IPS DF 4.7 (cell line): ENCODE data around the gene CTAGE4.
"Not testable (repeated sequence)": the region's sequence is repeated elsewhere in the genome, so short reads cannot be mapped to it uniquely, and the experiment has no call there.

Experiments
- DNase-seq: peaks from one replicate; pipeline ENCODE4 v3.0.0-alpha.2; 2013; ENCODE audit warnings: low spot score; ENCODE audit errors: extremely low read depth

Gene CTAGE4, protein sequence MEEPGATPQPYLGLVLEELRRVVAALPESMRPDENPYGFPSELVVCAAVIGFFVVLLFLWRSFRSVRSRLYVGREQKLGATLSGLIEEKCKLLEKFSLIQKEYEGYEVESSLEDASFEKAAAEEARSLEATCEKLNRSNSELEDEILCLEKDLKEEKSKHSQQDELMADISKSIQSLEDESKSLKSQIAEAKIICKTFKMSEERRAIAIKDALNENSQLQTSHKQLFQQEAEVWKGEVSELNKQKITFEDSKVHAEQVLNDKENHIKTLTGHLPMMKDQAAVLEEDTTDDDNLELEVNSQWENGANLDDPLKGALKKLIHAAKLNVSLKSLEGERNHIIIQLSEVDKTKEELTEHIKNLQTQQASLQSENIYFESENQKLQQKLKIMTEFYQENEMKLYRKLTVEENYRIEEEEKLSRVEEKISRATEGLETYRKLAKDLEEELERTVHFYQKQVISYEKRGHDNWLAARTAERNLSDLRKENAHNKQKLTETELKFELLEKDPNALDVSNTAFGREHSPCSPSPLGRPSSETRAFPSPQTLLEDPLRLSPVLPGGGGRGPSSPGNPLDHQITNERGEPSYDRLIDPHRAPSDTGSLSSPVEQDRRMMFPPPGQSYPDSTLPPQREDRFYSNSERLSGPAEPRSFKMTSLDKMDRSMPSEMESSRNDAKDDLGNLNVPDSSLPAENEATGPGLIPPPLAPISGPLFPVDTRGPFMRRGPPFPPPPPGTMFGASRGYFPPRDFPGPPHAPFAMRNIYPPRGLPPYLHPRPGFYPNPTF

DNA sequence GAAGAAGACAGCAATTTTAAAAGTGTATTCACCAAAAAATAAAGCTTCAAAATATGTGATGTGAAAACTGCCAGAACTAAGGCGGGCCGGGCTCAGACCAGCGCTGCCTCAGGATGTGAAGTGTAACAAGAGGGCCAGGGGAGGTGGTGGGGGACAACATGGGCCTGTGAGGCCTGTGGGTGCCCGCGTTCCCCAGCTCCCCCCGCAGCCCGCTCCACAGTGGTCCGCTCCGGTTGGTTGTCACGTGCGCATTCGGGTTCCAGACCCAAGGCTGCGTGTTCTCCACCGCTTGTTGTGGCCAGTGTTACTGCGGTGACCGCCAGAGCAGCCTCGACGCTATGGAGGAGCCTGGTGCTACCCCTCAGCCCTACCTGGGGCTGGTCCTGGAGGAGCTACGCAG, at the start of gene CTAGE4:
TSS of gene CTAGE4 (plus strand) at position 301 of the 400 bp plus-strand sequence. CDS start at position 339, 38 bp downstream.
- DNase-seq = not testable (repeated sequence)

DNA sequence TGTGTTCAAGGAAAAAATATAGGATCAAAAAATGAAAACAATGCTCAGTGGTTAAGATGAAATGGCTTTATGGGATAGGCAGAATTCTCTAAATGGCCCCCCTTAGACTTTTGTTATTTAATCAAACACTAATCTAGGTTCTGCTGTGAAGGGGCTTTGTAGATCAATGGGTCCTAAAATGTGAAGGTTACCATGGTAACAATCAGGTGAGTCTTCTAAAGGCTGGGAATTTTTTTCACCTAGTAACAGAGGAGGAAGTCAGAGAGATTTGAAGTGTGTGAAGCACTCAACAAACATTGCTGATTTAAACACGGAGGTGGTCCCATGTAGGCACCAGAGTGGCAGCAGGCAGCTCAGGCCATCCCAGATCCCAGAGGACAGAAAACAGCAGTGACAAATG, 49.1 kb upstream of the CTAGE4 start:
- DNase-seq = no peak

DNA sequence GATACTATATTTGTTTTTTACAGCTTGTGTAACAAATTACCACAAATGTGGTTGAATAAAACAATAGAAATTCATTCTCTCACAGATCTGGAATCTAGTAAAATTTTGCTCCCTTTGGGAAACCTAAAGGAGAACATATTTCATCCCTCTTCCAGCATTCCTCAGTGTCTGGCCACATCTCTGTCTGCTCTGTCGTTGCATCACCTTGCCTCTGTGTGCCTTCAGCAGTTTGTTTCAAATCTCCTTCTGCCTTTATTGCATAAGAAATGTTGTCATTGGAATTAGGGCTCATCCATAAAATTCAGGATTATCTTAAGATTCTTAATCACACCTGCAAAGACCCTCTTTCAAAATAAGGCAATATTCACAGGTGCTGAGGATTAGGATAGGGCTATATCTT, 45.8 kb upstream of the CTAGE4 start:
- no peak for DNase-seq

DNA sequence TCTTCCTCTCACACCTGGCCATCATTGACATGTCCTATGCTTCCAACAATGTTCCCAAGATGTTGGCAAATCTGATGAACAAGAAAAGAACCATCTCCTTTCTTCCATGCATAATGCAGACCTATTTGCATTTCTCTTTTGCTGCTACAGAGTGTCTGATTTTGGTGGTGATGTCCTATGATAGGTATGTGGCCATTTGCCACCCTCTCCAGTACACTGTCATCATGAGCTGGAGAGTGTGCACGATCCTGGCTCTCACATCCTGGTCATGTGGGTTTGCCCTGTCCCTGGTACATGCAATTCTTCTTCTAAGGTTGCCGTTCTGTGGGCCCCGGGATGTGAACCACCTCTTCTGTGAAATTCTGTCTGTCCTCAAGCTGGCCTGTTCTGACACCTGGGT, 41.1 kb upstream of the CTAGE4 start:
- DNase-seq = no peak

DNA sequence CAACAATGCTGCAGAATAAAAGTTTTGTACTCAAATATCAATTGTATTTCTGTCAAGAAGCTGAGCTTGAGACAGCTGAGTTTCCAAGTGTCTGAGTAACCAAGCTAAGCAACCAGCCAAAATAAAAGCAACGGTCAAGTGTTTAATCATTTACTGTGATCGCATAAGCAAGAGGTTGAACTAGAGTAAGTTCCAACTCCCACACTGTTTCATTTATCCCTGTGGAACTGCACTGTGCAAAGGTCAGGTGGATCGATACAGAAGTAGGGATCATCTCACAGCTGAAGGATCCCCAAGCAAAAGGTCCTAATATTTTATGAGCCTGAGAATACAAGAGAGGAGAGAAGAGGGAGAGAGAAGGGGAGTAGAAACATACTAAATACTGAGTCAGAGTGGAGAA, 38.8 kb upstream of the CTAGE4 start:
- DNase-seq = no peak

DNA sequence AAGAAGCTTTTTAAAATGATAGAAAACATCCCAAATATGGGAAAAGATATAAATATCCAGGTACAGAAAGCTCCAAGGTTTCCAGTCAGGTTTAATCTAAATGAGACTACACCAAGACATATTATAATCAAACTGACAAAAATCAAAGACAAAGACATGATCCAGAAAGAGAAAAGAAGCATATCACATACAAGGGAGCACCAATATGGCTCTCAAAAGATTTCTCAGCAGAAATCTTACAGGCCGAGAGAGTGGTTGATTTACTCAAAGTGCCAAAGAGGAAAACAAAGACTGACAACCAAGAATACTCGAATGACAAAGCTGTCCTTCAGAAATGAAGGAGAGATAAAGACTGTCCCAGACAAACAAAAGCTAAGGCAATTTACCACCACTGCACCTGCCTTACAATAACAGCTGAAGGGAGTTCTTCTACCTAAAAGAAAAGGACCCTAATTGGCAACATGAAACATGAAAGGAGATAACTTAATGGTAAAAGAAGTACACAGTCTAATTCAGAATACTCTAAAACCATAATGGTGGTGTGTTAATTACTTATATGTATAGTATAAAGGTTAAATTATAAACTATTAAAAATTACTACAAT, 34.9 kb upstream of the CTAGE4 start:
- no peak for DNase-seq

DNA sequence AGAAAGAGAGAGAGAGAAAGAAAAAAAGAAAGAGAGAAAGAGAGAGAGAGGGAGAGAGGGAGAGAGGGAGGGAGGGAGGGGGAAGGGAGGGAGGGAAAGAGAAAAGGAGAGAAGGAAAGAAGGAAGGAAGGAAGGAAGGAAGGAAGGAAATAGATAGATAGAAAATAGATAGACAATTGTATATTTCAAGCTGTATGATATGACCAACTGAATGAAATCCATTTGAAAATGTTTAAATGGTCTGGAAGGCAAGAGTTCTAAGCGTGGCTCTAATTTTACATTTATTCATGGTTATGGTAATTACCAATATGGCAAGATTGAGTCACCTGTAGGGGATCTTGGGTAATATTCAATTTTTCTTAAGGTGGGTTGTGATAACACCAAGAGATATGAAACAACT, 24.4 kb upstream of the CTAGE4 start:
- DNase-seq = no peak

DNA sequence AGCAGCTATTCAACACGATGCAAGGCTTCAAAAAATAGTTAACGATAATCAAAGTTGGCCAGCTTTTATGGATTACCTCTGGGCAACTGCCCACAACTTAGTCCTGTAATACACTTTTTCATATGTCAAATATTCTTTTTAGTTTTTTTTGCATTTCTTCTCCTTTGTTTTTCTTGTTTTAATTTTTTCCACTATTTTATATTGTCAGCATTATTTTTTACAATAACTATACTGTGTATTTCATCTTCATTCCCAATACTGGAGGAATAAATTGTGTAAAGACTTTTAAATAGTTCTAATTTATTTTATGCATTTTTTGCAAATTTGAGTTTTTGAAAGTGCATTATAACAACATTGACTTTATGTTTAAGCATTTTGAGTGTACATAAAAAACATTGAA, 18.5 kb upstream of the CTAGE4 start:
- no peak for DNase-seq

DNA sequence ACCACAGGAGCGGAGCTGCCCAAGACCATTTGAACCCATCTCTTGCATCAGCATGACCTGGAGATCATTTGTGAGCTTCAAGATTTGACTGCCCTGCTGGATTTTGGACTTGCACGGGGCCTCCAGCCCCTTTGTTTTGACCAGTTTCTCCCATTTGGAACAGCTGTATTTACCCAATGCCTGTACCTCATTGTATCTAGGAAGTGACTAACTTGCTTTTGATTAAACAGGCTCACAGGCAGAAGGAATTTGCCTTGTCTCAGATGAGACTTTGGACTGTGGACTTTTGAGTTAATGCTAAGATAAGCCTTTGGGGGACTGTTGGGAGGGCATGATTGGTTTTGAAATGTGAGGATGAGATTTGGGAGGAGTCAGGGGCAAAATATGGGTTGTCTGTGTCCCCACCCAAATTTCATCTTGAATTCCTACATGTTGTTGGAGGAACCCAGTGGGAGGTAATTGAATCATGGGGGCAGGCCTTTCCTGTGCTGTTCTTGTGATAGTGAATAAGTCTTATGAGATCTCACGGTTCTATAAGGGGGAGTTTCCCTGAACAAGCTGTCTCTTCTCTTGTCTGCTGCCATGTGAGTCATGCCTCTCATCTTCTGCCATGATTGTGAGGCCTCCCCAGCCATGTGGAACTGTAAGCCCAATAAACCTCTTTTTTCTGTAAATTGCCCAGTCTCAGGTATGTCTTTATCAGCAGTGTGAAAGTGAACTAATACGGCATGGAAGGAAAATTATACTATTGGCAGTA, 11.5 kb upstream of the CTAGE4 start:
- DNase-seq = not testable (repeated sequence)

DNA sequence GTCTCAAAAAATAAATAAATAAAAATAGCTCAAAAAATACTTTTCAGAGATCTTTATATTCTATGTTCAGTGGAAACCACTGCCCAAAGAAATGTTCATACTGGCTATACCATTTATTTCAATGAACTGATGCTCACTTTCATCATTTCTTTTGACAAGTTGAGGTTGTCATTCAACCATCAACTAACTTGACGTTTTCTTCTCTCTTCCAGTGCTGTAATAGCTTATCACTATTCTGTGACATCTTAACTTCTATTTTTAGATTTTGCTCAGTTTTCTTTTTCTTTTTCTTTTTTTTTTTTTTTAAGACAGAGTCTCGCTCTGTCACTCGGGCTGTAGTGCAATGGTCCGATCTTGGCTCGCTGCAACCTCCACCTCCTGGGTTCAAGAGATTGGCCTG, 8.7 kb upstream of the CTAGE4 start:
- no peak for DNase-seq

DNA sequence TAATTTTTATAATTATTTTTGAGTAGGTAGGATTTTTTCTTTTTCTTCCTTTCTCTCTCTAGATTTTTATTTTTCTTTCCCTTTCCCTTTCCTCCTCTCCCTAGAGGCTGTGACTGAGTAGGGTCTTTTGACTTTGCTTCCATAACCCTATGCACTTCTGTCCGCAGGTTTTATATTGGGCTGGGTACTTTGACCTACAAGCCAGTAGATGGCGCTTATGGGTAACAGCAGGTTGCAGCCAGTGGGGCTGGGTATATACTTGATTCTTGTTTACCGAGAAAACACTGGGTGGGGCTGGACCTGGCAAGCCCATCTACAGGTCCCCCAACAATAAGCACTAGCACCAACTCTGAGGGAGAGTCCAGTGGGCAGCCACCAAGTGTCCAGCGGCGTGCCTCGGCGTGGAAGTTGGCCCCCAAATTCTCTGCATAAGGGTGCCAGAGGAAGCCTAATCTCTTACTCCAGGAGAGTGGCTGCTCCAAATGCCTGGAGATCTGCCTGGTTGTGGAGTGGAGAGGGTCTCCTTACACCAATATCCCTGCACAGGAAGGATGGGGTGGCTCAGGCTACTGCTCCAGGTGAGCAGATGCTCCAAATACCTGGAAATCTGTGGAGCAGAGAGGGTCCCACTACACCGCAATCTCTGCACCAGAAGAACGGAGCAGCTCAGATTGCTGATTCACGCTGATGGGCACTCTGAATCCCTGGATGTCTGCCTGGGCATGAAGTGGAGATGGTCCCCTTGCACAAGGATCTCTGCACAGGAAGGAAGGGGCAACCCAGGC, 4.7 kb upstream of the CTAGE4 start:
- not testable (repeated sequence) for DNase-seq

DNA sequence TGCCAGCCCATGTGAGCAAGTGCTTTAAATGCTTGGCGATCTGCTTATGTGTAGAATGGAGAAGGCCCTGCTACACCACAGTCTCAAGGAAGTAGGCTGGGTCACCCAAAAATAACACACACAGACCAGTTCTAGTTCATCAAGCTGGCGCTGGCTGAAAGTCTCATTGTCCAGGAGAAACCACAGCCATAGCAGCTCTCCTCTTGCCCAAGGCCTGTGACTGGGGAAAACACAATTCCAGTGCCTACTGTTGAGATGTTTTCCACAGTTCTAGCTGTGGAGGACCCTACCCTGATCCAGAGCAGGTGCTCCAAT, 4.1 kb upstream of the CTAGE4 start:
- DNase-seq = not testable (repeated sequence)

DNA sequence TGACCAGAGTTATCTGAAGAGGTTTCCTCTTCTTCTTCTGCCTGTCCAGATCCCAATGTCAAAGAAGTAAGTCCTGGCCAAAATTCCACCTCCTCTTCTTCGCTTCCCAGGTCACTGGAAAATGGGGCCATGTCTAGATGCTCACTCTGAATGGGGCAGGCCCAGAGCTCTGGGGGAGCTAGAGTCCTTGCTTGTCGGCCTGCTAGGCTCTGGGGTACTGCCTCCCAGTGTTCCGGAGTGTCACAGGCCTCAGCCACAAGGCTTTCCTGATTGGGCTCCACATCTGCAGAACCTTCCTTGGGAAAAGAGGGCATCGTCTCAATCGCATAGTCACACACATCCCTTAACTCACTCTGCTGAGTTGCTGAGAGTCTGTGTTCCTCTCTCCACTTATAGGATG, 4.6 kb downstream of the CTAGE4 start:
- not testable (repeated sequence) for DNase-seq

DNA sequence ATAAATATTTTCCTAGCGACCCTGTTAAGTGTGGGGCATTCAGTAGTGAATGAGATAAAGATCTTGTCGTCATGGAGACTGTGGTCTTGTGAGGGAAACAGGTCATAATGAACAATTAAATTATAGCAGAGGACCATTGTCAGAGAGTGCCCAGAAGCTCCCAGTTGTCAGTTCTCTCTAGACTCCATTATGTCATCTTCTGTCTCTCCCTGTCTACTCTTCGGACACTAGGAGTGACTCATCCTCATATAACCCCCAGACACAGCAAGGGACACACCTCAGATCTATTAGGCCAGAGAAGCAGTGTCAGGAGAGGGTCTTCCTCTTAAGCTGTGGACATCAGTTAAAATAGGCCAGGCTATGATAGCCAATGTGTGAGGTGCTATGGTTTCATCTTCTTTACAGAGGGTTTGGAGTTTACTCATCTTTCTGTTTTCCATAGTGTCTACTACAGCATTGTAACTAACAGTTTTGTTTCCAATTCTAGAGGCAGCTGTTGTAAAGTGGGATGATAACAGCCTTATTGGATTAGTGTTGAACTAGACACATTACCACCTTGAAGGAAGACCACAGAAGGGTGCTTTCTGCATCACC, 5.4 kb downstream of the CTAGE4 start:
- DNase-seq = not testable (repeated sequence)

DNA sequence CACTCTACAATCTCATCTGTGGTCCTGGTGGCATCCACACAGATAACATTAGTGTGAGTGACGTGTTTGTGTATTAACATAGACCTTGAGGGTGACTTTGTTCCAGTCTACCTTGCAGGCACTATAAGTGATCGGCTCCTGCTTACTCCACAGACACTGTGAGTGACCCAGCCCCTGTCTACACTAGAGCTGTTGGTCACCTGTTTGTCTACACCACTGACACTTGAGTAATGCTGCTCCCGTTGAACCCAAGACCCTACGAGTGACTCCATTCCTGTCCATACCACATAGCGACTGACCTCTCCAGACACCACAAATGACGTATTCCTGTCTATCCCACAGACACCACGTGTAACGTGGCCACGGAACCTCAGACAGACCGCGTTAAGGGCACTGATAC, 10.5 kb downstream of the CTAGE4 start:
- not testable (repeated sequence) for DNase-seq

DNA sequence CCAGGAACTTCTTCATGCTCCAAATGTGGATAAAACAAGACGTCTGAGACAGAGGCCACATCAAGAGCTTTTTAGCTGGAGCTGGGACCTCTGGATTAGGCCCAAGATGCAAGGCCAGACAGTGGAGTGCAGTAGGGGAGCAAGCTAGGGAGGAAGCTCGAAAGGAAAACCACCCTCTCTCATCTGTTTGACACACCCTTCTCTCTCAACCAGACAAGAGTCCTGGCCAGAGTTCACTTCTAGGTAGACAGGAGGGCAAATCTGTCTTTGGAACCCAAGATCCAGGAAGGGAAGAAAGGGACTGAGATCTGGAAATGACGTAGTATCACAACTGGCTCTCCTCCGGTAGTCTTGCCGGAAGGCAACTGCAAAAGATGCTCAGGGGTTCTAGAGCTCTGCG, 11.2 kb downstream of the CTAGE4 start:
- DNase-seq = not testable (repeated sequence)

DNA sequence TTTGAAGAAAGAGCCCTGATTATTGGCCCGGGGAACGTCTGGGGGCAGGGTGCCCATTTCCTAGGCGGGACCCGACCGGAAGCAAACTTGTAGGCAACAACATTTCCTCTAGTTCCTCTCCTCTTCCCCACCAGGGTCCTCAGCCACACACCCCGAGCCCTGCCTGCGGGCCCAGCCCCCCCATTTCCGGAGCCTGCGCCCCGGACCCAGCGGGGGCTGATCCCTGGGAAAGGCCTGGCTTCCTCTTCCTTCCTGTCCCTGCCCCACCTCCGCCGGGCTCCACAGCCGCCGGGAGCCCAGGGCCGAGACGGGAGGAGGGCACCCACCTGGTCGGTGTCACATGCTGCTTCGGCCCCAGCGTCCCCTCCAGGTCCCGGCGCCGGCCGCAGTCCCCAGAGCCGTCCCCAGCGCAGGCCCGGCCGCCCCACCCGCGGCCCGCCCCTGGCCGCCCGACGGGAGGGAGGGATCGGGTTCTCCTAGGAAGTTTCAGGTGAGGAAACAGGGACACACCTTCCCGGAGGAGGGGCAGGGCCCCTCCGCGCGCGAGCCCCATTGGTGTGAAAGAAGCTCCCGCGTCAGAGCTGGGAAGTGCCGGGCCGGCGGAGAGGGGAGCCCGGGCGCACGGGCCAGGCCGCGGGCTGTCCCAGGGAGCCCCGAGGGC, 12.1 kb downstream of the CTAGE4 start, which contains the start of gene ARHGEF35:
TSS of gene ARHGEF35 (minus strand) at position 622 of the 661 bp plus-strand sequence. CDS start 7,450 bp downstream, outside the sequence.
- DNase-seq = not testable (repeated sequence)

DNA sequence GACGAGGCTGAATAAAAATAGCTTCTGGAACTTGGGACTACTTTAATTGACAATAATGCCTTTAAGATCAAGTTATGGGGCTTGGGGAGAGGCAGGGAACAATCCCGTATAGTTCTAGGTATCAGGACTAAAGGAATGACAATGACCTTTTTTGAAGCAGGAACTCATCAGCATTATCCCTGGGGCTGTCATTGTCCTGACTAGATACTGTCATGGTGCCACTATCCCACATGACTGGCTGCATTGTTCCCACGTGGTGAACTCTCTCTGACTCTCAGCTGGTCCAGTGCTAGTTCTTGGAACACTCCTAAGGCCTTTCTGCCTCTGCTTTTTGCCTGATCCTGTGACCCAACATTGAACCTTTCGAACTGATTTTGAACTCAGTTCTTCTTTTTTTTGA, 15.7 kb downstream of the CTAGE4 start:
- not testable (repeated sequence) for DNase-seq

DNA sequence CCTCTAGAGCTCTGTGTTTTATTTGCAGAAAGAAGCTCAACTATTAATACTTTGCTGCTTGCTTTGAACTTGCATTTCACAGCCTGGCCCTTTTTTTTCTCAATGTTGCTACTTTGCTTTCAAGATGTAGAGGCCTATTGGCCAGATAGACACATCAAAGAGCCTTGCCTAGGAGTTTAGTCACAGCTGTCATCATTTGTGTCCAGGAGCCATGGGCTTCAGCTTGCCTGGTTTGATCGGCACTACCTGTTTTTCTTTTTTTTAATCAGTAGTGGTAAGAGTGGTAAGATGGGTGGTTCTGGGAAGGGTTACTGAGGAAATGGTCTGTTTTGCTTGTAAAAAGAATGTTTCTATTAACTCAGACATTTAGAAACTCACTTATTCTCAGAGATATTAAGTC, 18.7 kb downstream of the CTAGE4 start:
- DNase-seq = not testable (repeated sequence)

DNA sequence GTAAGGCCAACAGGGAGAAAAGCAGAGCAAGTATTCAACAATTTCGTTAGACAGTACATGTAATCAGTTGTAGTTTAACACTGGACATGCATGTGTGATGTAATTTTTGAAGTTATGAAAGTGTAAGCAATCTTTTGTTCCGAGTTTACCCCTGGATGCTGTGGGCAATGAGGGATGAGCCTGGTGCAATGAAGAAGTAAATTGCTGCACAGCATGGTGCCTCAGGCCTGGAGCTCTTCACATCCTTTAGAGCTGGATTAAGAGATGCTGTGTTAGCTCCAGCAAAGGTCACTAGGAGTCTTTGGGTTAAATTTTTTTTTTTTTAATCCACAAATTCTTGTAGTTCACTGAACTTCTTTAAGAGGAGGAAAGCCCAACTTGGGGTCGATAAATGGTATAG, 19.8 kb downstream of the CTAGE4 start:
- DNase-seq = not testable (repeated sequence)
